CD4-positive, alpha-beta T cell (primary cell): ENCODE measurements around the gene CDC14B. TPM values are rescaled to one million over a fixed set of nuclear protein-coding genes. Genes with fewer than 3 reads are reported as not detected.

ENCODE experiments used
- ATAC-seq: fragments of 200-7000 bp; cut with Tn5 transposase; one replicate; pipeline ENCODE4 v1.10.0; 2022; ENCODE audit warnings: mild to moderate bottlenecking; ENCODE audit not compliant: poor library complexity
- CTCF ChIA-PET: fragments of 350-600 bp; sonication (Branson Sonifier 250); formaldehyde crosslinking; loops from one replicate; lab custom pipeline; 2021; ENCODE audit warnings: antibody characterized with exemption, inconsistent platforms; lab: Charles Lee
- POLR2A ChIA-PET: fragments of 350-600 bp; sonication (Branson Sonifier 250); formaldehyde crosslinking; loops from one replicate; lab custom pipeline; 2021; ENCODE audit warnings: antibody characterized with exemption, inconsistent platforms; lab: Charles Lee
- DNase-seq, 14 experiments: peaks; one replicate each; pipeline ENCODE4 v3.0.0-alpha.2; 2013 to 2020; ENCODE audit warnings: mixed read lengths in 2 of 14
- H3K27ac ChIP-seq, 2 donors: one replicate each; pipeline versions ENCODE4 v1.5.1 to v1.7.0; 2013; ENCODE audit warnings: low read length in 2 of 2, low read depth in 1 of 2, mild to moderate bottlenecking in 1 of 2
- H3K27me3 ChIP-seq, 2 experiments: 1 replicate in 1 of 2; 2 replicates in 1 of 2; pipeline versions ENCODE4 v1.6.1 to v1.7.0; 2013; ENCODE audit warnings: low read length in 2 of 2, control low read depth in 1 of 2, mild to moderate bottlenecking in 1 of 2, moderate library complexity in 1 of 2; ENCODE audit not compliant: insufficient read depth in 2 of 2, control insufficient read depth in 1 of 2
- H3K36me3 ChIP-seq: one replicate; pipeline ENCODE4 v1.6.1; 2013; ENCODE audit warnings: low read length, control low read depth; ENCODE audit not compliant: insufficient read depth
- H3K4me1 ChIP-seq: one replicate; pipeline ENCODE4 v1.6.1; 2013; ENCODE audit warnings: low read length, control low read depth; ENCODE audit not compliant: insufficient read depth
- H3K4me3 ChIP-seq: one replicate; pipeline ENCODE4 v1.5.1; 2013; ENCODE audit warnings: mild to moderate bottlenecking, low read length, moderate library complexity
- H3K9me3 ChIP-seq, 2 experiments: 1 replicate in 1 of 2; 2 replicates in 1 of 2; pipeline versions ENCODE4 v1.6.1 to v1.7.0; 2013; ENCODE audit warnings: low read length in 2 of 2, mild to moderate bottlenecking in 2 of 2, control low read depth in 1 of 2, moderate library complexity in 1 of 2; ENCODE audit not compliant: control insufficient read depth in 1 of 2, insufficient read depth in 1 of 2
- H3K27ac Mint-ChIP-seq: one replicate; pipeline ENCODE4 v1.8.0; 2020; ENCODE audit warnings: mixed read lengths
- H3K27me3 Mint-ChIP-seq: one replicate; pipeline ENCODE4 v1.8.0; 2021; ENCODE audit warnings: mixed read lengths
- H3K36me3 Mint-ChIP-seq: one replicate; pipeline ENCODE4 v1.8.0; 2021; ENCODE audit warnings: low read depth, mixed read lengths
- H3K4me1 Mint-ChIP-seq: one replicate; pipeline ENCODE4 v1.8.0; 2021; ENCODE audit warnings: low read depth, mixed read lengths
- H3K4me3 Mint-ChIP-seq: one replicate; pipeline ENCODE4 v1.8.0; 2020; ENCODE audit warnings: mild to moderate bottlenecking, mixed read lengths
- H3K9me3 Mint-ChIP-seq: one replicate; pipeline ENCODE4 v1.8.0; 2020; ENCODE audit warnings: mixed read lengths
- intact Hi-C, 2 experiments: fragments of 100-400 bp; cut with DNase I in 1 of 2; cut with micrococcal nuclease in 1 of 2; formaldehyde crosslinking; loops; one replicate each; pipeline versions ENCODE4 v1.15.1 to v1.9.0; 2023 to 2025; cut with DNase I, micrococcal nuclease
- total RNA-seq, 174 experiments: library from RNA in 2 of 174; stranded (reverse) in 2 of 174; gene quantifications; one replicate each; pipeline ENCODE4 v1.2.3 and lab custom pipeline; 2021 to 2026
- TF ChIP-seq, protein P1 (sequence below): fragments of 200-600 bp; IDR thresholded peaks from one replicate; pipeline ENCODE4 v1.8.0; 2022; ENCODE audit warnings: antibody characterized with exemption, mild to moderate bottlenecking

The CDC14B gene
- total RNA-seq, 2 experiments from 2014 or later: 3.5 TPM

DNA sequence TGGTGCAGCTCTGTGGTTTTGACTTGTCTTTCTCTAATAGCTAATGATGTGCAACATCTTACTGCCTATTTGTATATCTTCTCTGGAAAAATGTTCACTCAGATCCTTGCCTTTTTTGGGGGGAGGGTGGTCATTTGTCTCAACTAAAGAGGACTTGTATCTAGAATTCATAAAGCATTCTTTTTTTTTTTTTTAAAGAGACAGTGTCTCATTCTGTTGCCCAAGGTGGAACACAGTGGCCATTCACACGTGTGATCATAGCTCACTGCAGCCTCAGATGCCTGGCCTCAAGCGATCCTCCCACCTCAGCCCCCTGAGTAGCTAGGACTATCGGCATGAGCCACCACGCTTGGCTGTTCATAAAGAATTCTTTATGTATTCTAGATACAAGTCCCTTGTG lies 136.4 kb downstream of the CDC14B start:
- no peaks in the 10 kb centered on the region for H3K9me3 Mint-ChIP-seq
- intact Hi-C loops: no loop called here
- ATAC-seq: no peak
- H3K27ac Mint-ChIP-seq: no peak overlapping the region
- Histone ChIP-seq H3K9me3 (no peaks in the 10 kb centered on the region), H3K4me3 (no peak overlapping the region), H3K4me1 (no peaks in the 10 kb centered on the region), H3K27me3 (no peaks in the 10 kb centered on the region), H3K27ac (no peak overlapping the region), H3K36me3 (peaks cover 36% of the 10 kb centered on the region)
- ChIA-PET CTCF (no interaction called here), POLR2A (no interaction called here)
- H3K4me1 Mint-ChIP-seq: peaks cover 7% of the 10 kb centered on the region
- TF ChIP-seq, protein P1, sequence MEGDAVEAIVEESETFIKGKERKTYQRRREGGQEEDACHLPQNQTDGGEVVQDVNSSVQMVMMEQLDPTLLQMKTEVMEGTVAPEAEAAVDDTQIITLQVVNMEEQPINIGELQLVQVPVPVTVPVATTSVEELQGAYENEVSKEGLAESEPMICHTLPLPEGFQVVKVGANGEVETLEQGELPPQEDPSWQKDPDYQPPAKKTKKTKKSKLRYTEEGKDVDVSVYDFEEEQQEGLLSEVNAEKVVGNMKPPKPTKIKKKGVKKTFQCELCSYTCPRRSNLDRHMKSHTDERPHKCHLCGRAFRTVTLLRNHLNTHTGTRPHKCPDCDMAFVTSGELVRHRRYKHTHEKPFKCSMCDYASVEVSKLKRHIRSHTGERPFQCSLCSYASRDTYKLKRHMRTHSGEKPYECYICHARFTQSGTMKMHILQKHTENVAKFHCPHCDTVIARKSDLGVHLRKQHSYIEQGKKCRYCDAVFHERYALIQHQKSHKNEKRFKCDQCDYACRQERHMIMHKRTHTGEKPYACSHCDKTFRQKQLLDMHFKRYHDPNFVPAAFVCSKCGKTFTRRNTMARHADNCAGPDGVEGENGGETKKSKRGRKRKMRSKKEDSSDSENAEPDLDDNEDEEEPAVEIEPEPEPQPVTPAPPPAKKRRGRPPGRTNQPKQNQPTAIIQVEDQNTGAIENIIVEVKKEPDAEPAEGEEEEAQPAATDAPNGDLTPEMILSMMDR: no peak
- no peaks in the 10 kb centered on the region for H3K27me3 Mint-ChIP-seq
- H3K4me3 Mint-ChIP-seq: no peak overlapping the region
- peaks cover 76% of the 10 kb centered on the region for H3K36me3 Mint-ChIP-seq
- no peak for DNase-seq

GRCh38 chr9:96482476-96482875 lies 137.2 kb downstream of the CDC14B start:
- no peak overlapping the region for H3K4me3 ChIP-seq
- no peak for DNase-seq
- Mint-ChIP-seq H3K4me1 (peaks cover 7% of the 10 kb centered on the region), H3K4me3 (no peak overlapping the region), H3K9me3 (no peaks in the 10 kb centered on the region), H3K36me3 (peaks cover 76% of the 10 kb centered on the region), H3K27ac (no peak overlapping the region), H3K27me3 (no peaks in the 10 kb centered on the region)
- TF ChIP-seq, protein P1: no peak
- intact Hi-C loops: no loop called here
- H3K27ac ChIP-seq: no peak overlapping the region
- no peak for ATAC-seq
- no peaks in the 10 kb centered on the region for H3K27me3 ChIP-seq
- H3K36me3 ChIP-seq: peaks cover 32% of the 10 kb centered on the region
- no peaks in the 10 kb centered on the region for H3K4me1 ChIP-seq
- H3K9me3 ChIP-seq: no peaks in the 10 kb centered on the region
- CTCF ChIA-PET: no interaction called here
- POLR2A ChIA-PET: no interaction called here

GRCh38 chr9:96480736-96481135 lies 138.9 kb downstream of the CDC14B start:
- CTCF ChIA-PET: no interaction called here

More at GRCh38 chr9:96480736-96481135, 138.9 kb downstream of the CDC14B start:
- H3K4me1 Mint-ChIP-seq: peaks cover 7% of the 10 kb centered on the region
- TF ChIP-seq, protein P1: no peak
- H3K27me3 Mint-ChIP-seq: no peaks in the 10 kb centered on the region
- intact Hi-C loops: no loop called here
- H3K27ac Mint-ChIP-seq: no peak overlapping the region
- ATAC-seq (no peak), DNase-seq (no peak)
- Histone ChIP-seq H3K27ac (no peak overlapping the region), H3K9me3 (no peaks in the 10 kb centered on the region), H3K36me3 (peaks cover 17% of the 10 kb centered on the region), H3K4me3 (no peak overlapping the region), H3K27me3 (no peaks in the 10 kb centered on the region), H3K4me1 (no peaks in the 10 kb centered on the region)
- POLR2A ChIA-PET: no interaction called here
- no peaks in the 10 kb centered on the region for H3K9me3 Mint-ChIP-seq
- H3K4me3 Mint-ChIP-seq: no peak overlapping the region
- peaks cover 70% of the 10 kb centered on the region for H3K36me3 Mint-ChIP-seq
